ENCODE results near the gene ERGIC2.
"Not testable (repeated sequence)": the region's sequence is repeated elsewhere in the genome, so short reads cannot be mapped to it uniquely, and the experiment has no call there.

ERGIC2 gene, protein sequence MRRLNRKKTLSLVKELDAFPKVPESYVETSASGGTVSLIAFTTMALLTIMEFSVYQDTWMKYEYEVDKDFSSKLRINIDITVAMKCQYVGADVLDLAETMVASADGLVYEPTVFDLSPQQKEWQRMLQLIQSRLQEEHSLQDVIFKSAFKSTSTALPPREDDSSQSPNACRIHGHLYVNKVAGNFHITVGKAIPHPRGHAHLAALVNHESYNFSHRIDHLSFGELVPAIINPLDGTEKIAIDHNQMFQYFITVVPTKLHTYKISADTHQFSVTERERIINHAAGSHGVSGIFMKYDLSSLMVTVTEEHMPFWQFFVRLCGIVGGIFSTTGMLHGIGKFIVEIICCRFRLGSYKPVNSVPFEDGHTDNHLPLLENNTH

DNA sequence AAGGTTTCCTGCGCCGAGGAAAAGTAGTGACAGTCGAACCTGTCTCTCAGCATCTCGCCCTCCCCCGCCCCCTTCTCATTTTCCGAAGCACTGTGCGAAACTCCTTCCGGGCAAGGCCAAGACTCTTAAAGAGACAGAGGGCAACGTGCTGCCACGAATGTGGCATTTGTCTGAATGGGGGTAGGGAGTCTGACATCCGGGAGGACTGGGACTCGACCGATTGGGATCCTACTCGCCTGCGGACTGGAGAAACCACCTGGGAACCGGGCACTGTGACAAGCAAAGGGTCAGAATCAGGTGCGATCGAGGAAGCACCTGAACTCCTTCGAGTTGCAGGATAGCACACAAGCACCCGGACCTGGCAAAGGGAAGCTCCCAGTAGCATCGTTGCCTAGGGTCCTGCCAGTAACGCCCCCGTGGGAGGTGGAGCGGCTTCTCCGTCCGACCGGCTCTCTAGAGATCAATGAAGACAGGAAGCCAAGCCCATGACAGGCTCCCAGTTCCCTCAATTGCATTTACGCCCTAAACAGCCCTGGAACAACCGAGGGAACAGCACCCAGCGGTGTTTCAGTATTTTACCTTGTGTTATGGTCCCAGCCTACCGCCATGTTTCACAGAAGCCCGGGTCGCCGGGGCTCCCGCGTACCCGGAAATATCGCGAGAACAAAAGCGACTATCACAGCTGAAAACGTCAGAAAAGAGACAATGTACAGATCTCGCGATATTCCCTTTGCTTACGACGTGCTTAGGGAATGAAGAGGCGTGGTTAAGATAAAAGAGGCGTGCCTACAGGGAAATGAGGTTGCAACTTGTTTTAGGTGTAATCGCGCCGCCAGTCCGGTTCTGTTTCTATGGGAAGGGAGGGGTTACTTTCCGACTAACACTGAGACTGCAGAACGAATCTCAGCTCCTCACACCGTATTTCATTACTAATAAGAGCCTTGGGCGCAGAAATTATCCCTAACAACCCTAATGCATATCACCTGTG is at the start of gene ERGIC2:
TSS of gene ERGIC2 (minus strand) at position 637 of the 988 bp plus-strand sequence. CDS start 9,539 bp downstream, outside the sequence.
- DNase-seq (ENCODE audit: low read depth): peak; percentile 99

DNA sequence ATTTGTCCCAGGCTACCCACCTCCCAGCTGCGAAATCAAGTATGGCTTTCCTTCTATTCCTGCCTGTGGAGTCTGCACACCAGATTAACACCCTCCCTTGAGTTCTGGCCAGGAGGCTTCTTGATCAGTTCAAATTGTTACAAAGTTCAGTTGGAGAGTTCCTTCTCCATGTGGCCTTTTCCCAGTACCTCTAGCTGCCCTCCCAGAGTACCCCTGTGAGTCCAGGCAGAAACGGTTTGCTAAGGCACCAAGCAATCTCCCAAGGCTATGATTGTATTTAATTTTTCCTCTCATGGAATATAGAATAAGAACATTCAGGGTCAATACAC is 49.7 kb upstream of the ERGIC2 start:
- no peak for DNase-seq (ENCODE audit: low read depth)

DNA sequence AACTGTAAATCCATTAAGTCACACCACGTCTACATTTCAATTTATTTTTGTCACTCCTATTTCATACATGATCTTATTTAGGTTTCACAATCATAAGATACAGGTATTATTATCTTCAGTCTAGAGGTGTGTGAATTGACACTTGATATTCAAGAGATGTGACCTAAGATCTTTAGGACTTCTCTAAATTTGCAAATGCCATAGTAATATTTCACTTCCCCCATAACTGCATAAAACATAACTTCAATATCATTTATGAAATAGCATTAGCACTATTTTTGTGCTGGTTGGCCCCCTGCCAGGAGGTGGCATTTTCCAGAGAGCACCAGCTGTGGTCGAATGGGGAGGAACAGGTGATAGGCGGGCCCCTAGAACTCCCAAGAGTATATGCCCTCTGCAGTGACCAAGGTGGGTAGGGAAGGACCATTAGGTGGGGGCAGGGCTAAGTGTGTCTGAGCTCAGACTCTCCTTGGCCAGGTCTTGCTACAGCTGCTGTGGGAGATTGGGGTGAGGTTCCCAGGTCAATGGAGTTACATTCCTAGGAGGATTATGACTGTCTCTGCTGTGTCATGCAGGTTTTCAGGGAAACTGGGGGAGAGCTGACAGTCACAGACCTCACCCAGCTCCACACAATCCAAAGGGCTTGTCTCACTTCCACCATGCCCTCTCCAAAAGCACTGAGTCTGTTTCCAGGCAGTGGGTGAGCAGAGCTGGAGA is 49.2 kb upstream of the ERGIC2 start:
- no peak for DNase-seq (ENCODE audit: low read depth)

DNA sequence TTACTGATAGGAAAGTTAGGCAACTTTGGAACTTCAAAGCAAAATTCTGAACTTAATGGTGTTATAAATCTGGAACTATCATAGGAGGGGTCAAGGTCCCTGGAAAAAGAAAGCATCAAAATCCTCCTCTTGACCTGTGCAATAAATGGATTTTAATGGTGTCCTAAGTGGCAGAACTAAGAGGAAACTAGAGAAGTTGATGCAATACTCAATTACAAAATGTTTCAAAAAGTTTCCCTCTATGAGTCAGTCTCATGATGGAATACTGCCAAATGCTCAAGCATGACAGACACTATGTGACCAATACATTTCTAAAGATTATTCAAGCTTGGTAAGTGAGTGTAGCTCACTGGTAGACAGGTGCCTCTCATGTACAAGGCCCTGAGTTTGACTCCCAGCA is 47.7 kb upstream of the ERGIC2 start:
- DNase-seq (ENCODE audit: low read depth): peak; percentile 89

DNA sequence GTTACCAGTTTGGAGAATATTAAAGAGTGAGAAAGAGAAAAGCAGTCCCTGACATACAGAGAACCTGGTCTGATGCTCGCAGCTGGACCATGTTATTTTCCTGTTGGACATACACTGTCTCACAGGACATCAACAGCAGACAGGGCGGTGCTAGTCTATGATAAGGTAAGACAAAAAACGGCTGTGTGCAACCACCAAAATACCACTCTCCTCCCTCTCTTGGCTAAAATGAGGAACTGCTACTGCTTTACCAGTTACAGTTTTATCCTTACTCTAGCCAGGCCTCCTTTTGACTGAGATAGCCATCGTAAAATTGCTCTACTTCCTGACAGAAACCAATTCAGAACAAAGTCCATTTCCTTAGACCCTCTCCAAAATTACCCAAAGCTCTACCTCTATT is 47.0 kb upstream of the ERGIC2 start:
- DNase-seq (ENCODE audit: low read depth): no peak

DNA sequence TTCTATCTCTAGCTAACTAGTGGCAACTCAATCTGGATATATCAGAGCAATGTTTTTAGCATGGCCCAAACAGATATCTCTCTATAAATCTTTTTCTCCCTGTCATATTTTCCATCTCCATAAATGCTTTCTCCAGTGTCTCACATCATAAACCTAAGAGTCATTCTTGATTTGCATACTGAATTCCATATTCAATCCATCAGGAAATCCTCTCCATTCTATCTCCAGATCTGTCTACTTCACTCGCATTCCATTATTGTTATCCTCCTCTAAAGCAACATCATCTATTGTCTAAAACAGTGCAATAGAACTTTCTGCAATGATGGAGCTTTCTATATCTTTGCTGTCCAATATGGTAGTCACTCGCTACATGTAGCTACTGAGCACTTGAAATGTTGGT is 45.5 kb upstream of the ERGIC2 start:
- DNase-seq (ENCODE audit: low read depth): no peak

DNA sequence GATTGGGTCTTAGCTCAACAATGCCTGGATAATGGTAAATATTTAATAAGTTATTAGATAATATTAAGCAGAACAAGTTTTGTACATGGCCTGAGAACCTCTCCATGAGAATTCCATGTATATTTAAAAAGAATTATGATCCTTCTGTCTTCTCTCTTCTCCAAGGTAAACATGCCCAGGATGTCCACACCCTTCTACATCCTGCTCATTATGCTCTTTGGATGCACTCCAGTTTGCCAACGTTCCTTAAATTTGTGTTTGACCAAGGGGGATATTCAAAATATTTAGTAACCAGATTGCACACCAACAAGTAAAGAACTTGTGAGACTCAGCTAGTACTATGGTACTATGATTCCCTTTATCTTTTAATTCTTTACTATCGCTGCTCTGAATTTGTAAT is 44.8 kb upstream of the ERGIC2 start:
- no peak for DNase-seq (ENCODE audit: low read depth)

DNA sequence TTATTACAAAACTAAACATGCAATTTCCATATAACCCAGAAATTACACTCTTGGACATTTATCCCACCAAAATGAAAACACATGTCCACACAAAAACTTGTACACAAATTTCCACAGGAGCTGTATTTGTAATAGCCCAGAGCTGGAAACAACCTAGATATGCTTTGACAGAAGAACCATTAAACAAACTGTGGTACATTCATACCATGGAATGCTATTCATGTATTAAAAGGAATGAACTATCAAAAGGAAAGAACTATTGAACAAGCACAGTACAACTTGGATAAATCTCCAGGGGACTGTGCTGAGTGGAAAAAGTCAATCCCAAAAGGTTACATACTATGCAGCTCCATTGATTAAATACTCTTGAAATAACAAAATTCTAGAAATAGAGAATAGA is 35.8 kb upstream of the ERGIC2 start:
- no peak for DNase-seq (ENCODE audit: low read depth)

DNA sequence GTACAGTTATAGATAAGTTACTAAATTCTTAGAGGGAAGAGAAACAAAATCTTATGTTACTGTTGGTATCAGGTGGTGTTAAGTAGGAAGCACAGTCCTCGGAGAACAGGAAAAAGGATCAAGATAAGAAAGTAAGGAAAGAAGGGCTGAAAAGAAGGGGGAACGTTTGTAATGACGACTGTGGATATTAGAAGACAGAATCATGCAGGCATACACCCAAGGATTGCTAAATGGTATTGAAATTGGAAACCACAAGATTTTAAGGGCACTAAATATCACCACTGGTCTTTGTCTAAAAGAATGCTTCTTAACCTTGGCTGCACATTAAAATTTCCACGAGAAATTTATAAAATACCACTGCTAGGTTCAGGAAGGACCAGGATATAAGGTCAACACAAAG is 34.1 kb upstream of the ERGIC2 start:
- no peak for DNase-seq (ENCODE audit: low read depth)

DNA sequence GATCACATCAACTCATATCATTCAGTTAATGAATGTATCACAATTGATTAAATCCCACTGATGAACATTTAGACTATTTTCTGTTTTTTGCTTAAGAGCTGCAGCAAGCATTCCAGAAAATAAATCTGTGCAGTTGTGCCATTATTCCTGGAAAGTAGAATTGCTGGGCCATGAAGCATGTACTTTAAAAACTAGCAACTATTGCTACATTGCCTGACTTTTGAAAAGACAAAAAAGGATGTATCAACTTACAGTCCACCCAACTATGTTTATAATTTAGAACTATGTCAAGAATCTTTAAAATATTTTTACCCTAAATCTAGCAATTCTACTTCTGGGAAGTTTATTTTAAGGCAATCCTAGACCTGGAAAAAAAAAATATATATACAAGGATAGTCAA is 33.4 kb upstream of the ERGIC2 start:
- DNase-seq (ENCODE audit: low read depth): peak; percentile 51

DNA sequence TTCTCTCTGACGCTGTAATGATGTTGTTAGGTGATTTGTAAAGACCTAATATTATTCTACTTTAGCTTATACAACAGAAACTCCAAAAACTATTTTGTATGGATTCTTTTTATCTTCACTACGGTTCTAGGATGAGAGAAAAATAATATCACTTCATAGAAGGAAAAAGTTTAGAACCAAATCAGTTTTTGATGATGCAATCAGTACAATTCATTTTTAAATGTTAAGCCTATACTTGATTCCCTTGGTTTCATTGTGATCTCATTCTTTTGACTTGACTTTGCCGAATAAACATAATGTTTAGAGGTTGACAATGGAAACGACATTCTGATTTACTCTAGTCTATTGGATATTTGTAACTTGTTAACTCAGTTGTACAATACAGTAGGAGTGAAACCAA is 24.6 kb upstream of the ERGIC2 start:
- no peak for DNase-seq (ENCODE audit: low read depth)

DNA sequence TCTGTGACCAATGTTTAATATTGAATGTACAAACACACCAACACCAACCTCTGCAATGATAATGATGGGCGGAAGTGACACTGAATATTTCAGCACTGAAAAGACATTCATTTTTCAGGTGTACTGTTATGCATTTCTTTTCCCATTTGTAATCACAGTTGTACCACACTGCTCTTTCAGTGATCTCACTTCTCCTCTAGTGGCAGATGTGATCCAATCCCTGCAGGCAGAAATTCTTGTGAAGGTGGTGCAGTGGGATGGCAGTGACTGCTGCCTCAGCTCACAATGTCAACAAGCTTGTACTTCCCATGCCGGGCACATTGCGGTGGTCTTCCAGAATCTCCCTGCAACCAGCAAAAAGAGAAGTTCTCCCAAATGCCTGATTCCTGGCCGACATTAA is 23.0 kb upstream of the ERGIC2 start:
- DNase-seq (ENCODE audit: low read depth): no peak

DNA sequence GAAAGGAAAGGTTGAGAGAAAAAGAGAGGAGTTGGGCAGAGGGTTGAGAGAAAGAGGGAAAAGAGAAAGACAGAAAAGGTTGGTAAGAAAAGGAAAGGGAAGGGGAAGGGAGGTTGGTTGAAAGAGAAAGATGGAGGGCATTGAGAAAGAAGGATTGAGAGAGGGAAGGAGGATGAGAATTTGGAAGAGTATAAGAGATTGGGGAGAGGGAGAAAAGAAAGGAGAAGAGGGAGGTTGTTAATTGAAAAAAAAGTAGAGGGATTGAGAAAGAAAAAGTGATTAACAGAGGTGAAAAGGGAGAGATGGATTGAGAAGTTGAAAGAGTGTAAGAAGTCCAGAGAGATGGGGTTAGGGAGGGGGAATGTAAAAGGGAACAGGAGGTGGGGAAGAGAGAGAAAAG is 21.5 kb upstream of the ERGIC2 start:
- DNase-seq (ENCODE audit: low read depth): no peak

DNA sequence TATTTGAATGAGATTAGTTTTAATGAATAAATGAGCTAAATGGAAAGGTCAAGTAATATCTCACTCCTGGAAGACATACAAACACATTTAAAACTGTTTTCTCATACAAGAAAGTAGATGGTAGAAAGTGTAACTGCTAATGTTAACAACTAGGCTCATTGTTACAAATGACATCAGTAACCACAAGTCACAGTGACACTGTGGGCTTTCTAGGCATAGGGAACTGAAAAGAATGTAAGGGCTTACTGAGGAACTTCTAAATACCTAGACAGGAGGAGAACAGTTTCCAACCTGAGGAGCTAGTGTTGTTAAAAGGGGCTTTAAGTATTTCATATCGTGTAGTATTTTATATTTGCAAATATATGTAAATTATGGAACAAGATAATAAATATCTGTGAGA is 17.5 kb upstream of the ERGIC2 start:
- no peak for DNase-seq (ENCODE audit: low read depth)

DNA sequence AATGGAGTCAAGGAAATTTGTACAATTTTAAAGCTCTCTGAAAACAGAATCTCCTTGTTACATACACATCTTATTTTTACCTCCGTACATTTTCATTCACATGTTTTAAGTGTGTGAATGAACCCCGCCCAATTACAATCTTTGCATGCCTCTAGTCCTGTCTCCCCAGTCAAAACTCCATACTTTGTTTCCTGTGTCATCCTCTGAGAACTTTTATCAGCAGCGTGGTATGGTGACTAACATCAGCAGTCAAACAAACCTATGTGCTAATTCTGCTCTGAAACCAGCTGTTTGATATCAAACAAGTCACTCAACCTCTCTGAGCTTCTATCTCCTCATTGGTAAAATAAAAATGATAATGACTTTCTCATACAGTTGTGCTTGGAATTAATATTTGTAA is 15.8 kb upstream of the ERGIC2 start:
- DNase-seq (ENCODE audit: low read depth): peak; percentile 63

DNA sequence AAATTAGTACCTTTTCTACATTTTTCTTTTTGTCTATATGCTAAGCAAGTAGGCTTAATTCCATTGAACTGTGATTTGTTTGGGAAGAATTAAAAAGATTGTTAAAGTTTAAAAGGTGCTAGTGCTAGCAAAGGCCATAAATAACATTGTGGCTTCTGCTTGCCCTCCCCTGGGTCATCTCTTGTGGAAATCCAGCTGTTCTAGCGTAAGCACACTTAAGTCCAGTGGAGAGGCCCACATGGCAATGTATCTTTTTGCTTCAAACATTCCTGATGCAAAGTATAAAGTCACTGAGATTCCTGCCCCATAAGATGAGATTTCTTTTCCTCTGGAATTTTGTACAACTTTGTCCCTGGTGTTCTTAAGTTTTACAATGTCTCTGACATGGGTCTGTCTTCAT is 14.4 kb upstream of the ERGIC2 start:
- no peak for DNase-seq (ENCODE audit: low read depth)

DNA sequence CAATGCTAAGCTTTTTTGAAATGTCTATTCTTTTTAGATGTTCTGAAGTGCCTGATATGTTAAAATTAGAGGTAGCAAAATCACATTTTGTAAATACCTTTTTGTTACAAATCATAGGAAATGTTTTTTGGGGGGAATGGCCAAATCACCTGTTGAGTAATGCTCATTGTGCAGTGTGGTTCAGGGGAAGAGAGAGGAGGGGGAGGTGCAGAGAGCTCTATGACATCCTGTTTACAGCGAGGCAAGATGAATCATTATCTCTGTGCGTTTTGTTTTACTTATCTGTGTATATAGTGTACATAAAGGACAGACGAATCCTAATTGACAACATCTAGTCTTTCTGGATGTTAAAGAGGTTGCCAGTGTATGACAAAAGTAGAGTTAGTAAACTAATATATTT is 9.4 kb upstream of the ERGIC2 start:
- peak; percentile 53 for DNase-seq (ENCODE audit: low read depth)

DNA sequence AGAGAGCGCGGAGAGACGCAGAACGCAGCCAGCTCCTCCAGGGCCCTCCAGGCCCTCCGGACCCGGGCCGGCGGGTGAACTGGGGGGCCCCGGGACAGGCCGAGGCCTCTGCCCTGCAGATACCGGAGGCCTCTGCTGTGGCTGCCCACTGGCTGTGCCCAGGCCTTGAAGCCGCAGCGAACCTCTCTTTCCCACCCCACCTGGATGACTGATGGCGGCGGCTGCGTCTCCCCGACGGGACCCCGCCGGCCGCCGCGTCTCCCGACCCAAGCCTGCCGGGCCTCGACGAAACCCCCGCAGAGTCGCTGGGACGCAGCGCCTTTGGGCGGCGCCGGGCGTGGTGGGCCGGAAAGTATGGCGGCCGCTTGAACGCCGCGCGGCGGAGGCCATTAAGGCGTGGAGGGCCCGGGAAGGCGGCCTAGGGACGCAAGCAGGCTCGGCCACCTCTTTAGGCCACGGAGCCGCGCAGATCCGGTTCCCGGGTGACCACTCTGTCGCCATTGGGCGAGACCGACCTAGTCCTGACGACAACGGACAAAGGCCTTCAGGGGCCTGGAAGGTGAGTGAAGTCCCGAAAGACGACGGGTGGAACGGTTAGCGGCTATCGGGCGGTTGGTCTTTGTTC is 8.4 kb upstream of the ERGIC2 start:
- no peak for DNase-seq (ENCODE audit: low read depth)

DNA sequence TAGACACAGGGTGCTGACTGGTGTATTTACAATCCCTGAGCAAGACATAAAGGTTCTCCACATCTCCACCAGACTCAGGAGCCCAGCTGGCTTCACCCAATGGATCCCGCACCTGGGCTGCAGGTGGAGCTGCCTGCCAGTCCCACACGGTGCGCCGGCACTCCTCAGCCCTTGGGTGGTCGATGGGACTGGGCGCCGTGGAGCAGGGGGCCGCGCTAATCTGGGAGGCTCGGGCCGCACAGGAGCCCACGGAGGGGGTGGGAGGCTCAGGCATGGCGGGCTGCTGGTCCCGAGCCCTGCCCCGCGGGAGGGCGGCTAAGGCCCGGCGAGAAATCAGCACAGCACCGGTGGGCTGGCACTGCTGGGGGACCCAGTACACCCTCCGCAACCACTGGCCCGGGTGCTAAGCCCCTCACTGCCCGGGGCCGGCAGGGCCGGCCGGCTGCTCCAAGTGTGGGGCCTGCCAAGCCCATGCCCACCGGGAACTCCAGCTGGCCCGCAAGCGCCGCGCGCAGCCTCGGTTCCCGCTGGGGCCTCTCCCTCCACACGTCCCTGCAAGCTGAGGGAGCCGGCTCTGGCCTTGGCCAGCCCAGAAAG is 5.2 kb upstream of the ERGIC2 start:
- not testable (repeated sequence) for DNase-seq (ENCODE audit: low read depth)

DNA sequence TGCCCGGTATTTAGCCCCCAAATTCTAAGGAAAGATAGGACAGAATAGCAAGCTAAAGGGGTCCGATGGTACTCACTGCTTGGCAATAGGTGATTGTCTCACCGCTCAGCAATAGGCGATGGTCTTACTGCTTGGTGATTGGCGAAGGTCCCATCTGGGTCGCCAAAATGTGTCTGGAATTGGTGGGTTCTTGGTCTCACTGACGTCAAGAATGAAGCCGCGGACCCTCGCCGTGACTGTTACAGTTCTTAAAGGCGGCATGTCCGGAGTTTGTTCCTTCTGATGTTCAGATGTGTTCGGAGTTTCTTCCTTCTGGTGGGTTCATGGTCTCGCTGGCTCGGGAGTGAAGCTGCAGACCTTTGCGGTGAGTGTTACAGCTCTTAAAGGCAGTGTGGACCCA is 4.2 kb upstream of the ERGIC2 start:
- DNase-seq (ENCODE audit: low read depth): not testable (repeated sequence)

DNA sequence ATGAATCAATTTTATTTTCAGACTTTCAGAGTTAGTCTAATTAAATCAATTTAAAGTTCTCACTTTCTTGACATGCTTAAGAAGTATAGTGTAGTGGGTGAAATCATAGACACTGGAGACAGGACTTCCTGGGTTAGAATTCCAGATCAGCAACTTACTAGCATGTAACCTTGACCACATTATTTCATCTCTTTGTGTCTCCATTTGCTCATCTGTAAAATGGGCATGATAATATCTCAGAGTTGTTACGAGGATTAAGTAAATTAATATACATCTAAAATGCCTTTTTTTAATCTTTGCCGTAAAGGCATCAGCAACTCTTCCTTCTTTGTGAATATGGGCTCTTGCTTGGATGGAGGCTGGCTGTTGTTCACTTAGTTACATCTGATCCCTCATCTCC is 1.3 kb upstream of the ERGIC2 start:
- no peak for DNase-seq (ENCODE audit: low read depth)

DNA sequence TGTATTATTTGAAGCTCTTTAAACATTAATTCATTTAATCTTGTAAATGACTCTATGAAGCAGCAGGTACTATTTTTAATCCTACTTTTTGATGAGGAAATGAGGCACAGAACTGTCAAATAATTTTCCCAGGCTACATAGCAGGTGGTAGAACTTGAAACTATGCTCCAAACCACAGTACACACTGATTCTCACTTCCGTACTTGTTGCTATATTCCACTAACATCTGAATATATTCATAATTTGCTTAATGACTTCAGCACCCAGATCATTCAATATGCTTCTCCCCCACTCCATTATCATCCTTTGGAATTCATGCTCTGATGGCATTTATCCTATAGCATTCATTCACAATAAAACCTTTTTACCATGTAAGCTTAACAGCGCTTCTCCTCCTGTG is 4.9 kb downstream of the ERGIC2 start:
- no peak for DNase-seq (ENCODE audit: low read depth)
